Upper lobe of left lung (tissue), 6 donors: ENCODE data around the gene CRYBG2. TPM values are rescaled to one million over a fixed set of nuclear protein-coding genes. Genes with fewer than 3 reads are reported as not detected.

Experiments used
- ATAC-seq, 2 donors: fragments of 200-7000 bp; cut with Tn5 transposase; one replicate each; pipeline ENCODE4 v1.9.1; 2022; ENCODE audit warnings: mild to moderate bottlenecking in 2 of 2, moderate library complexity in 2 of 2; ENCODE audit not compliant: low FRiP score in 2 of 2
- DNase-seq, 2 donors: peaks; one replicate each; pipeline ENCODE4 v3.0.0-alpha.2; 2019 to 2020
- H3K27ac ChIP-seq, 4 donors: fragments of 200-600 bp; sonication (generic); one replicate each; pipeline ENCODE4 v1.5.1; 2016 to 2019
- H3K27me3 ChIP-seq, 4 donors: fragments of 200-600 bp; sonication (generic); one replicate each; pipeline ENCODE4 v1.5.1; 2017 to 2019
- H3K36me3 ChIP-seq, 4 donors: fragments of 200-600 bp; sonication (generic); one replicate each; pipeline ENCODE4 v1.5.1; 2016 to 2019
- H3K4me1 ChIP-seq, 4 donors: fragments of 200-600 bp; sonication (generic); one replicate each; pipeline ENCODE4 v1.5.1; 2018 to 2019
- H3K4me3 ChIP-seq, 4 donors: fragments of 200-600 bp; sonication (generic); one replicate each; pipeline ENCODE4 v1.5.1; 2017 to 2019; ENCODE audit warnings: mild to moderate bottlenecking in 2 of 4, moderate library complexity in 1 of 4
- H3K9me3 ChIP-seq, 4 donors: fragments of 200-600 bp; sonication (generic); one replicate each; pipeline ENCODE4 v1.5.1; 2018 to 2019
- EP300 ChIP-seq, 4 donors: sonication (generic); formaldehyde crosslinking; IDR thresholded peaks; one replicate each; pipeline ENCODE4 v1.5.1; 2017; ENCODE audit warnings: antibody characterized with exemption in 4 of 4, control low read depth in 2 of 4
- POLR2A ChIP-seq, 4 donors: fragments of 450-650 bp; IDR thresholded peaks; one replicate each; pipeline ENCODE4 v1.5.1; 2016 to 2017; ENCODE audit warnings: antibody characterized with exemption in 4 of 4, mild to moderate bottlenecking in 2 of 4
- POLR2AphosphoS5 ChIP-seq, 2 donors: sonication (generic); formaldehyde crosslinking; IDR thresholded peaks; one replicate each; pipeline ENCODE4 v1.5.1; 2017; ENCODE audit warnings: antibody characterized with exemption in 2 of 2
- WGBS, 2 donors: methylation state at CpG; one replicate each; pipeline ENCODE4 v1.1.5; 2017 to 2018; 5-methylcytosine and 5-hydroxymethylcytosine counted together
- total RNA-seq, 6 donors: library from RNA; depleted of rRNA in 4 of 6; stranded (reverse); fragments of >200 nt in 4 of 6; gene quantifications; one replicate each; pipeline versions ENCODE4 v1.1.0 to v1.2.1, GENCODE V29; 2016 to 2021
- TF ChIP-seq, protein P1 (sequence below), 6 experiments: fragments of 450-650 bp in 4 of 6; fragments of 200-600 bp in 2 of 6; sonication (generic) in 2 of 6; IDR thresholded peaks; one replicate each; pipeline ENCODE4 v1.5.1; 2016 to 2019; ENCODE audit warnings: antibody characterized with exemption in 6 of 6
- donor health status: DM: no; HTN: no; CAD: no; lungs with moderate emphysema.
- donor health status: DM: no; HTN: yes; CAD: no; lungs with severe emphysema.

CRYBG2 gene
- total RNA-seq, 6 donors from 2014 or later, result 0.59 to 25.2 (median 11.1) TPM

DNA sequence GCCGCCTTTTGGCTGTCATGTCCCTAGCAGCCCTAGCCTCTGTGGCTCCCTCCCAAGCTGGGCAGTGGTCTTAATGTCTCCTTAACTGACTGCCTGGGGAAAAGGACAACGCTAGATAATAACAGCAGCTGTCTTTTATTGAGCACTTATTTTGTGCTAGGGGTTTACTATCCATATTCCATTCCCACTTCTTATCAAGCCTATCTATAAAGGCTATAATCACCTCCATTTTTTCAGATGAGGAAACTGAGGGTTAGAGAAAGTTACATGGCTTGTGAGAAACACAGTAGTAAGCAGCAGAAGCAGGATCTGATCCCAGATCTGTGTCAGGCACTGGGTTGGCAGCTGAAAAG, 67.9 kb downstream of the CRYBG2 start:
- Histone ChIP-seq H3K4me3 (no peak overlapping the region), H3K27me3 (no peaks in the 10 kb centered on the region), H3K9me3 (no peaks in the 10 kb centered on the region), H3K27ac (peak overlapping the region; percentile 17 to 97 (median 78)), H3K4me1 (peaks cover 34 to 98% (median 78%) of the 10 kb centered on the region in 4 donors), H3K36me3 (peaks cover 0 to 15% (median 9%) of the 10 kb centered on the region in 4 donors)
- TF ChIP-seq, protein P1, sequence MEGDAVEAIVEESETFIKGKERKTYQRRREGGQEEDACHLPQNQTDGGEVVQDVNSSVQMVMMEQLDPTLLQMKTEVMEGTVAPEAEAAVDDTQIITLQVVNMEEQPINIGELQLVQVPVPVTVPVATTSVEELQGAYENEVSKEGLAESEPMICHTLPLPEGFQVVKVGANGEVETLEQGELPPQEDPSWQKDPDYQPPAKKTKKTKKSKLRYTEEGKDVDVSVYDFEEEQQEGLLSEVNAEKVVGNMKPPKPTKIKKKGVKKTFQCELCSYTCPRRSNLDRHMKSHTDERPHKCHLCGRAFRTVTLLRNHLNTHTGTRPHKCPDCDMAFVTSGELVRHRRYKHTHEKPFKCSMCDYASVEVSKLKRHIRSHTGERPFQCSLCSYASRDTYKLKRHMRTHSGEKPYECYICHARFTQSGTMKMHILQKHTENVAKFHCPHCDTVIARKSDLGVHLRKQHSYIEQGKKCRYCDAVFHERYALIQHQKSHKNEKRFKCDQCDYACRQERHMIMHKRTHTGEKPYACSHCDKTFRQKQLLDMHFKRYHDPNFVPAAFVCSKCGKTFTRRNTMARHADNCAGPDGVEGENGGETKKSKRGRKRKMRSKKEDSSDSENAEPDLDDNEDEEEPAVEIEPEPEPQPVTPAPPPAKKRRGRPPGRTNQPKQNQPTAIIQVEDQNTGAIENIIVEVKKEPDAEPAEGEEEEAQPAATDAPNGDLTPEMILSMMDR (IDR thresholded peaks at IDR 0.05), result no peak
- TF ChIP-seq EP300 (IDR thresholded peaks at IDR 0.05) (no peak), POLR2AphosphoS5 (IDR thresholded peaks at IDR 0.05) (no peak), POLR2A (IDR thresholded peaks at IDR 0.05) (no peak)
- DNase-seq, result no peak
- 80 to 85% methylated on average over 1 to 2 of the region's 2 CpGs for WGBS, 2 donors
- no peak for ATAC-seq

GRCh38 chr1:26285366-26286063, 68.4 kb downstream of the CRYBG2 start:
- Histone ChIP-seq H3K4me1 (peaks cover 39 to 98% (median 80%) of the 10 kb centered on the region in 4 donors), H3K9me3 (no peaks in the 10 kb centered on the region), H3K27ac (peak overlapping the region; percentile 17 to 97 (median 78)), H3K36me3 (peaks cover 0 to 15% (median 9%) of the 10 kb centered on the region in 4 donors), H3K4me3 (no peak overlapping the region), H3K27me3 (no peaks in the 10 kb centered on the region)
- ATAC-seq (no peak), DNase-seq (peak in 1 of 2 donors; percentile 59)
- 85 to 87% methylated on average over 8 to 19 of the region's 19 CpGs for WGBS, 2 donors
- TF ChIP-seq, protein P1 (IDR thresholded peaks at IDR 0.05), result peak in 2 of 6 experiments; percentile 1 to 17
- no peak for TF ChIP-seq POLR2A (IDR thresholded peaks at IDR 0.05)

- Histone ChIP-seq H3K27me3 (peaks cover 0 to 4% (median 0%) of the 10 kb centered on the region in 4 donors), H3K9me3 (no peaks in the 10 kb centered on the region), H3K4me1 (peaks cover 39 to 95% (median 76%) of the 10 kb centered on the region in 4 donors), H3K27ac (peak overlapping the region; percentile 53 to 97 (median 70)), H3K4me3 (no peak overlapping the region), H3K36me3 (peaks cover 0 to 15% (median 9%) of the 10 kb centered on the region in 4 donors)
- peak; percentile 87 for DNase-seq
- TF ChIP-seq EP300 (IDR thresholded peaks at IDR 0.05) (peak in 2 of 4 donors; percentile 24 to 42), POLR2A (IDR thresholded peaks at IDR 0.05) (no peak), POLR2AphosphoS5 (IDR thresholded peaks at IDR 0.05) (peak; percentile 57 to 64)
- TF ChIP-seq, protein P1 (IDR thresholded peaks at IDR 0.05), result peak; percentile 55 to 73 (median 68)
- WGBS, 2 donors, result 39 to 51% methylated on average over 13 to 22 of the region's 22 CpGs
- ATAC-seq, result peak; percentile 31 to 45
Observed at GRCh38 chr1:26284597-26285347, 69.2 kb downstream of the CRYBG2 start.

DNA sequence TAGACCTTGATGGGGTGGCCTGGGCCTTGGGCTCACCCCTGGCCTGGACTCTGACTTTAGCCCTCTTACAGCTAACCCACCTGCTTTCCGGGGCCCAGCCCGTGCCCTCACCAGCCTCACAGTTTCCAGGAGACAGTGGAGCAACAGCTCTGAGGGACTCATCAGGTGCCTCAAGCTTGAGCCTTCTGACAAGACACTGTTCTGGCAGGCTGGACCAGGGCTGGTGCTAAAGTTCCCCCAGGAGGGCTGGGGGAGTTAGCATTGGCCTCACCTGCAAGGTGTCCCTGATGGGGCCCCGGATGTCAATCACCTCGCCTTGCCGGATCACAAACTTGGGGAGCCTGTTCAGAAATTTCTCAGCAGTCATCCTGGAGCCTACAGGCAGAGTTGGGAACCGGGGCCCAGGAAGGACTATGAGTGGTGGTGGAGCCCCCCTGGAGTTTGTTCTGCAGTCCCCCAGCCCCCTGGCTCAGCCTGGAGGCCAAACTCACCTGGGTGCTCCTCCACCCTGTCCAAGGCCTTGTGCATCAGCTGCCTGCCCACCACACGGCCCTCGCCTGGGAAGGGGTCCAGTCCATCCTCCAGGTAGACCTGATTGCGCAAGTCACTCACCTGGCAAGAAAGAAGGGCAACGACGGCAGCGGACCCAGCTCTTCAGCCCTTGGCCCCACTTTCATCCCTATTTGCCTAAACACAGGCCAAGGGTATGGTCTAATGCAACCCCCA, 69.9 kb downstream of the CRYBG2 start:
- peaks cover 0 to 15% (median 9%) of the 10 kb centered on the region in 4 donors for H3K36me3 ChIP-seq
- H3K4me1 ChIP-seq, result peaks cover 45 to 93% (median 74%) of the 10 kb centered on the region in 4 donors
- H3K4me3 ChIP-seq, result no peak overlapping the region
- H3K27me3 ChIP-seq, result peaks cover 0 to 4% (median 0%) of the 10 kb centered on the region in 4 donors
- DNase-seq (peak in 1 of 2 donors; percentile 64), ATAC-seq (no peak)
- WGBS, 2 donors, result 77 to 95% methylated on average over 11 of the region's 12 CpGs
- no peaks in the 10 kb centered on the region for H3K9me3 ChIP-seq
- TF ChIP-seq, protein P1 (IDR thresholded peaks at IDR 0.05), result no peak
- TF ChIP-seq POLR2A (IDR thresholded peaks at IDR 0.05), result no peak
- no peak for TF ChIP-seq POLR2AphosphoS5 (IDR thresholded peaks at IDR 0.05)
- TF ChIP-seq EP300 (IDR thresholded peaks at IDR 0.05), result no peak
- H3K27ac ChIP-seq, result peak overlapping the region; percentile 53 to 97 (median 70)
